ENCODE measurements around the gene TEKT4. TPM values are rescaled to one million over a fixed set of nuclear protein-coding genes. Genes with fewer than 3 reads are reported as not detected.
"Not testable (repeated sequence)": the region's sequence is repeated elsewhere in the genome, so short reads cannot be mapped to it uniquely, and the experiment has no call there.

TEKT4 gene, protein sequence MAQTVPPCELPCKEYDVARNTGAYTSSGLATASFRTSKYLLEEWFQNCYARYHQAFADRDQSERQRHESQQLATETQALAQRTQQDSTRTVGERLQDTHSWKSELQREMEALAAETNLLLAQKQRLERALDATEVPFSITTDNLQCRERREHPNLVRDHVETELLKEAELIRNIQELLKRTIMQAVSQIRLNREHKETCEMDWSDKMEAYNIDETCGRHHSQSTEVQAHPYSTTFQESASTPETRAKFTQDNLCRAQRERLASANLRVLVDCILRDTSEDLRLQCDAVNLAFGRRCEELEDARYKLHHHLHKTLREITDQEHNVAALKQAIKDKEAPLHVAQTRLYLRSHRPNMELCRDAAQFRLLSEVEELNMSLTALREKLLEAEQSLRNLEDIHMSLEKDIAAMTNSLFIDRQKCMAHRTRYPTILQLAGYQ
- total RNA-seq (2021) (0.15 TPM in 1 of 2 replicates, not detected in the other), Bru-seq, nascent RNA (percentile 10 among the genes with signal in this experiment), BruChase-seq, experiment 1, labeled RNA remaining after a 2-hour chase (not detected), BruChase-seq, experiment 2, labeled RNA remaining after a 6-hour chase (not detected)
- long read RNA-seq: 0 reads

GRCh38 chr2:94871226-94872087 lies at the start of gene TEKT4:
TEKT4 (plus strand) TSS chr2:94871430; CDS start chr2:94871580, 150 bp downstream.
- no peak within 1 kb of the TSS for H3K27ac ChIP-seq
- H3F3A ChIP-seq (ENCODE audit: insufficient read depth, low read depth): no peaks in the 10 kb centered on the region
- TF ChIP-seq EZH2 (IDR thresholded peaks at IDR 0.05; ENCODE audit: low read depth): no peak
- TF ChIP-seq, protein P1, sequence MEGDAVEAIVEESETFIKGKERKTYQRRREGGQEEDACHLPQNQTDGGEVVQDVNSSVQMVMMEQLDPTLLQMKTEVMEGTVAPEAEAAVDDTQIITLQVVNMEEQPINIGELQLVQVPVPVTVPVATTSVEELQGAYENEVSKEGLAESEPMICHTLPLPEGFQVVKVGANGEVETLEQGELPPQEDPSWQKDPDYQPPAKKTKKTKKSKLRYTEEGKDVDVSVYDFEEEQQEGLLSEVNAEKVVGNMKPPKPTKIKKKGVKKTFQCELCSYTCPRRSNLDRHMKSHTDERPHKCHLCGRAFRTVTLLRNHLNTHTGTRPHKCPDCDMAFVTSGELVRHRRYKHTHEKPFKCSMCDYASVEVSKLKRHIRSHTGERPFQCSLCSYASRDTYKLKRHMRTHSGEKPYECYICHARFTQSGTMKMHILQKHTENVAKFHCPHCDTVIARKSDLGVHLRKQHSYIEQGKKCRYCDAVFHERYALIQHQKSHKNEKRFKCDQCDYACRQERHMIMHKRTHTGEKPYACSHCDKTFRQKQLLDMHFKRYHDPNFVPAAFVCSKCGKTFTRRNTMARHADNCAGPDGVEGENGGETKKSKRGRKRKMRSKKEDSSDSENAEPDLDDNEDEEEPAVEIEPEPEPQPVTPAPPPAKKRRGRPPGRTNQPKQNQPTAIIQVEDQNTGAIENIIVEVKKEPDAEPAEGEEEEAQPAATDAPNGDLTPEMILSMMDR (conservative IDR thresholded peaks at IDR 0.05): no peak
- no TSS peak for BruUV-seq (replicated peaks)
- ChIA-PET POLR2A (ENCODE audit: unreplicated experiment) (interaction anchor here (0.6 kb wide), 1 partner anchor 79 kb away, joined by 4 read pairs; no protein-coding TSS in a partner anchor), CTCF (interaction anchor here (0.7 kb wide), 1 partner anchor 144 kb away, joined by 8 read pairs; no protein-coding TSS in a partner anchor)
- peaks cover 6% of the 10 kb centered on the region; the same call in 1 of the 2 replicates for H3K4me1 ChIP-seq (replicated peaks; ENCODE audit: insufficient read depth)
- intact Hi-C loops (cut with micrococcal nuclease; ENCODE audit: unreplicated experiment): loop anchor here (5.0 to 10.0 kb wide), 2 partner anchors 86 to 333 kb away; partner anchors contain the start of gene ZNF892
- H3K36me3 ChIP-seq (ENCODE audit: low read depth): no peaks in the 10 kb centered on the region
- peak within 1 kb of the TSS; percentile 75 for H3K4me2 ChIP-seq
- H3K9me3 ChIP-seq (ENCODE audit: insufficient read depth, low read depth): no peaks in the 10 kb centered on the region
- no peaks in the 10 kb centered on the region for H3K9me2 ChIP-seq (ENCODE audit: insufficient read depth)
- peak within 1 kb of the TSS; percentile 75 for H2AFZ ChIP-seq
- no peaks in the 10 kb centered on the region for H4K20me1 ChIP-seq (ENCODE audit: insufficient read depth)
- no peaks in the 10 kb centered on the region for H3K27me3 ChIP-seq (ENCODE audit: insufficient read depth, low read depth)
- H3K4me3 ChIP-seq: peak within 1 kb of the TSS; percentile 44; the same call in 1 of the 2 replicates
- H3K79me2 ChIP-seq (ENCODE audit: low read depth): no peaks in the 10 kb centered on the region
- DNase-seq: peak; percentile 70 to 77

- H3K27ac ChIP-seq; H3K4me2 ChIP-seq; intact Hi-C loops (cut with micrococcal nuclease; ENCODE audit: unreplicated experiment); H3K36me3 ChIP-seq (ENCODE audit: low read depth); H3K27me3 ChIP-seq (ENCODE audit: insufficient read depth, low read depth); H3F3A ChIP-seq (ENCODE audit: insufficient read depth, low read depth); DNase-seq; H3K4me1 ChIP-seq (replicated peaks; ENCODE audit: insufficient read depth); H4K20me1 ChIP-seq (ENCODE audit: insufficient read depth); H3K79me2 ChIP-seq (ENCODE audit: low read depth); H3K4me3 ChIP-seq; BruUV-seq (replicated peaks); H3K9me3 ChIP-seq (ENCODE audit: insufficient read depth, low read depth); CTCF ChIA-PET; H2AFZ ChIP-seq; H3K9me2 ChIP-seq (ENCODE audit: insufficient read depth); POLR2A ChIA-PET (ENCODE audit: unreplicated experiment): not testable (repeated sequence)
Observed at GRCh38 chr2:94839224-94839623, 32.0 kb upstream of the TEKT4 start.

DNA sequence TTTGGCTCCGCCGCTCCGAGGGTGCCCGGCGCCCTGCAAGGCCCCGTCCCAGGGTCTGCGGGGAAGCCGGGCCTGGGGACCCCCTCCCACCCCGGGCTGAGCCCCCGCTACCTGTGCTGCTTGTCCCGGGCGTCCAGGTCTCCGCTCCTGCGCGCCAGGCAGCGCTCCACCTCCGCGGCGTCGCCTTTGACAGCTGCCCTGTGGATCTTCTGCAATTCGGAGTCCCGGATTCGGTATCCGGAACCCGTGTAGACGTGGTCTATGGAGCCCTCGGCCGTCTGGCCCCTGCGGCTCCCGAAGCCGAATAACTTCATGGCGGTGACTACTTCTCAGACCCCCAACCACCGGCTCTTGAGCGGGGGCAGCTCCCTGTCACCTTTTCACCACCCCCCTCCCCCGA lies 14.4 kb upstream of the TEKT4 start:
- H4K20me1 ChIP-seq (ENCODE audit: insufficient read depth); POLR2A ChIA-PET (ENCODE audit: unreplicated experiment): not testable (repeated sequence)
- H3K4me3 ChIP-seq: peak overlapping the region; percentile 39; the same call in 1 of the 2 replicates

GRCh38 chr2:94857367-94858162 lies 13.7 kb upstream of the TEKT4 start:
- peak overlapping the region; percentile 39; the same call in 1 of the 2 replicates for H3K4me3 ChIP-seq

More for the DNA sequence above, 14.4 kb upstream of the TEKT4 start:
- H3K27me3 ChIP-seq (ENCODE audit: insufficient read depth, low read depth); H3K79me2 ChIP-seq (ENCODE audit: low read depth); H3K36me3 ChIP-seq (ENCODE audit: low read depth); BruUV-seq (replicated peaks); intact Hi-C loops (cut with micrococcal nuclease; ENCODE audit: unreplicated experiment); H3K9me2 ChIP-seq (ENCODE audit: insufficient read depth); H3F3A ChIP-seq (ENCODE audit: insufficient read depth, low read depth); H2AFZ ChIP-seq; H3K4me1 ChIP-seq (replicated peaks; ENCODE audit: insufficient read depth); DNase-seq; H3K9me3 ChIP-seq (ENCODE audit: insufficient read depth, low read depth); CTCF ChIA-PET; H3K27ac ChIP-seq: not testable (repeated sequence)
- peak overlapping the region; percentile 63 for H3K4me2 ChIP-seq

GRCh38 chr2:94858163-94858888 lies 12.9 kb upstream of the TEKT4 start:
- H3K27ac ChIP-seq; H3F3A ChIP-seq (ENCODE audit: insufficient read depth, low read depth); H3K4me3 ChIP-seq; POLR2A ChIA-PET (ENCODE audit: unreplicated experiment); H3K4me1 ChIP-seq (replicated peaks; ENCODE audit: insufficient read depth); H3K27me3 ChIP-seq (ENCODE audit: insufficient read depth, low read depth); H3K36me3 ChIP-seq (ENCODE audit: low read depth); H2AFZ ChIP-seq; intact Hi-C loops (cut with micrococcal nuclease; ENCODE audit: unreplicated experiment); H3K4me2 ChIP-seq; DNase-seq; CTCF ChIA-PET; H4K20me1 ChIP-seq (ENCODE audit: insufficient read depth); H3K79me2 ChIP-seq (ENCODE audit: low read depth); H3K9me2 ChIP-seq (ENCODE audit: insufficient read depth); H3K9me3 ChIP-seq (ENCODE audit: insufficient read depth, low read depth); BruUV-seq (replicated peaks): not testable (repeated sequence)

More at GRCh38 chr2:94857367-94858162, 13.7 kb upstream of the TEKT4 start:
- H4K20me1 ChIP-seq (ENCODE audit: insufficient read depth); H3K4me1 ChIP-seq (replicated peaks; ENCODE audit: insufficient read depth); POLR2A ChIA-PET (ENCODE audit: unreplicated experiment); H3K9me2 ChIP-seq (ENCODE audit: insufficient read depth); H3K36me3 ChIP-seq (ENCODE audit: low read depth); BruUV-seq (replicated peaks); H2AFZ ChIP-seq; H3K27ac ChIP-seq; H3K9me3 ChIP-seq (ENCODE audit: insufficient read depth, low read depth); H3F3A ChIP-seq (ENCODE audit: insufficient read depth, low read depth); H3K79me2 ChIP-seq (ENCODE audit: low read depth); H3K27me3 ChIP-seq (ENCODE audit: insufficient read depth, low read depth); CTCF ChIA-PET; intact Hi-C loops (cut with micrococcal nuclease; ENCODE audit: unreplicated experiment): not testable (repeated sequence)
- peak overlapping the region; percentile 63 for H3K4me2 ChIP-seq
- peak in 1 of 2 experiments; percentile 35 for DNase-seq

Data from PC-9 (cell line).